Inflammatory macrophage treated with lipopolysaccharide for 1 hour (primary cell): ENCODE measurements around the gene UBE2E1.
"Not testable (repeated sequence)": the region's sequence is repeated elsewhere in the genome, so short reads cannot be mapped to it uniquely, and the experiment has no call there.

ENCODE experiments used
- DNase-seq, 2 donors: peaks; one replicate each; pipeline ENCODE4 v3.0.0-alpha.2; 2020 to 2022

The UBE2E1 gene

GRCh38 chr3:23859012-23859743 is 53.4 kb downstream of the UBE2E1 start:
- no peak for DNase-seq

- DNase-seq, result no peak
Observed at GRCh38 chr3:23859839-23860382, 54.2 kb downstream of the UBE2E1 start.

- no peak for DNase-seq
Observed at GRCh38 chr3:23861689-23862088, 55.9 kb downstream of the UBE2E1 start.

GRCh38 chr3:23863060-23863459 is 57.3 kb downstream of the UBE2E1 start:
- no peak for DNase-seq

GRCh38 chr3:23864931-23865330 is 59.2 kb downstream of the UBE2E1 start:
- no peak for DNase-seq

- no peak for DNase-seq
Observed at GRCh38 chr3:23865595-23866396, 60.0 kb downstream of the UBE2E1 start.

- no peak for DNase-seq
Observed at GRCh38 chr3:23867400-23867799, 61.6 kb downstream of the UBE2E1 start.

DNA sequence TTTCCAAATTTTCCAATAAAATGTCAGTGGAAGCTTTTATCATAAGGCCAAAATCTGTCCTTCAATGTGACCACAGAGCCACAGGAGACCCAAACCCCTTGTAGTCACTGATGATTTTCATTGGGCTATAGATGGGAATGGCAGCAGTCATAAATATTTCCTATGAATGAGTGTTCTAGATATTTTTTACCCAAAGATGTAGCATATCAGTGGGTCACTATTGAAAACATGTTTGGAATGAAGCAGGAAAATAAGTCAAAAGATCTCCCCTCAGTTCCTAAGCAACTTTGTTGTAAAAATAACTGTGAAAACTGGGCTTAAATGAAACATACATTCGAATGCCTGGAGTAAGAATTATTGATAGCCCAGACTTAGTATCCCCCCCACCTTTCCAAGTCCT is 62.1 kb downstream of the UBE2E1 start:
- no peak for DNase-seq

GRCh38 chr3:23869977-23870662 is 64.4 kb downstream of the UBE2E1 start:
- DNase-seq, result no peak

DNA sequence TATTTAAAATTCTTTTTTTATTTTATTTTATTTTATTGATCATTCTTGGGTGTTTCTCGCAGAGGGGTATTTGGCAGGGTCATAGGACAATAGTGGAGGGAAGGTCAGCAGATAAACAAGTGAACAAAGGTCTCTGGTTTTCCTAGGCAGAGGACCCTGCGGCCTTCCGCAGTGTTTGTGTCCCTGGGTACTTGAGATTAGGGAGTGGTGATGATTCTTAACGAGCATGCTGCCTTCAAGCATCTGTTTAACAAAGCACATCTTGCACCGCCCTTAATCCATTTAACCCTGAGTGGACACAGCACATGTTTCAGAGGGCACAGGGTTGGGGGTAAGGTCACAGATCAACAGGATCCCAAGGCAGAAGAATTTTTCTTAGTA is 64.9 kb downstream of the UBE2E1 start:
- not testable (repeated sequence) for DNase-seq

GRCh38 chr3:23871361-23871760 is 65.6 kb downstream of the UBE2E1 start:
- DNase-seq, result not testable (repeated sequence)

GRCh38 chr3:23872330-23872729 is 66.6 kb downstream of the UBE2E1 start:
- DNase-seq, result no peak

- DNase-seq, result no peak
Observed at GRCh38 chr3:23873941-23874340, 68.2 kb downstream of the UBE2E1 start.

GRCh38 chr3:23874359-23875112 is 68.8 kb downstream of the UBE2E1 start:
- no peak for DNase-seq

DNA sequence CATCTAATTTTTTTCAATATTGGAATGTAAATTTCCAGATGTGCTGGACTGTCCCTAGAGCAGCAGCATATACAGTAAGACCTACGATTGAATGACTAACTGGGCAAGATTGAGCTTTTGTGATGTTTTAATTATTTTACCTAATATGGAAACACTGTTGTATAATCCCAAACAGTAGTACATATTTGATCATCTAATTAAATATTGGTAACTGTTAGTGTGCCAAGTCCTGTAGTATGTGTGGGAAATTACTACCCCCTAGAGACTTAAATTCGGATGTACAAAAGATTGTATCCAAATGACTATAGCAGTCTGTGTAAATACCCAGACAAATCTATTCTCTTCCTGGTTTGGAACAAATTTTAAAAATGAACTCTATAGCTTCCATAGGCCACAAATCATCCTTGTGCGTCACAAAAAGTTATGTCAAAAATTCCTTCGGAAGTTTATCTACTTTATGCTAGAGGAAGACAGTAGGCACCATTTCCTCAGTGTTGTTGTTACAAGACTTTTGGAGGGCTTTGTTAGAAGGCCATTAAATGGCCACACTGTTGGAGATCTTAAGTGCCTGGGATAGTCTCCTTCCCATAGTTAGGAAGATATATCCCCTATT is 69.5 kb downstream of the UBE2E1 start:
- DNase-seq, result no peak

GRCh38 chr3:23876923-23877322 is 71.2 kb downstream of the UBE2E1 start:
- no peak for DNase-seq

GRCh38 chr3:23877329-23877980 is 71.7 kb downstream of the UBE2E1 start:
- peak; percentile 86 to 94 for DNase-seq

DNA sequence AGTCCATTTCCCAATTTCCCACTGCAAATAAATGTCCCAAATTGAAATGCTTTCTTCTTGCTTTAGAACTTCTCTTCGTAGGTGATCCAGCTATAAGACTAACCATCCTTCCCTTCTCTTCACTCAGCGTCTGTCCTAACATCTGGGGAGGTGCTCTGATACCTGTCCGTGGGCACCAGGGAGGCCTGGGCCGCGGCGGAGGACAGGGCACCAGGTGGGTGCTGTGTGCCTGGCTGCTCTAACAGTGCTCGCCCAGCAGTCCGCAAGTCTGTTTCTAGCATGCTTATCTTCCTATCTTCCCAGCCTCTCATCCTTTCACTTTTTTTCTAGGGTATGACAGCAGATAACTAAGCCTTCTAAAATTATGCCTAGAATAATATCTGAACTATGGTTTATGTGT is 73.7 kb downstream of the UBE2E1 start:
- no peak for DNase-seq

GRCh38 chr3:23880703-23881339 is 75.1 kb downstream of the UBE2E1 start:
- DNase-seq, result no peak

DNA sequence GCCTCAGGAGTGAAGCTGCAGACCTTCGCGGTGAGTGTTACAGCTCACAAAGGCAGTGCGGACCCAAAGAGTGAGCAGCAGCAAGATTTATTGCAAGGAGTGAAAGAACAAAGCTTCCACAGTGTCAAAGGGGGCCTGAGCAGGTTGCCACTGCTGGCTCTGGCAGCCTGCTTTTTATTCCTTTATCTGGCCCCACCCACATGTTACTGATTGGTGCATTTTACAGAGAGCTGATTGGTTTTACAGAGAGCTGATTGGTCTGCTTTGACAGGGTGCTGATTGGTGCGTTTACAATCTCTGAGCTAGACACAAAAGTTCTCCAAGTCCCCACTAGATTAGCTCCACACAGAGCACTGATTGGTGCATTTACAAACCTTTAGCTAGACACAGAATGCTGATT is 76.2 kb downstream of the UBE2E1 start:
- not testable (repeated sequence) for DNase-seq

- no peak for DNase-seq
Observed at GRCh38 chr3:23882487-23882918, 76.7 kb downstream of the UBE2E1 start.
